ENCODE measurements around the gene ABL2. TPM values are rescaled to one million over a fixed set of nuclear protein-coding genes. Genes with fewer than 3 reads are reported as not detected.
"Not testable (repeated sequence)": the region's sequence is repeated elsewhere in the genome, so short reads cannot be mapped to it uniquely, and the experiment has no call there.

ABL2 gene
- total RNA-seq, 4 donors from 2014 or later, result 6.8 to 22.2 (median 12.2) TPM

DNA sequence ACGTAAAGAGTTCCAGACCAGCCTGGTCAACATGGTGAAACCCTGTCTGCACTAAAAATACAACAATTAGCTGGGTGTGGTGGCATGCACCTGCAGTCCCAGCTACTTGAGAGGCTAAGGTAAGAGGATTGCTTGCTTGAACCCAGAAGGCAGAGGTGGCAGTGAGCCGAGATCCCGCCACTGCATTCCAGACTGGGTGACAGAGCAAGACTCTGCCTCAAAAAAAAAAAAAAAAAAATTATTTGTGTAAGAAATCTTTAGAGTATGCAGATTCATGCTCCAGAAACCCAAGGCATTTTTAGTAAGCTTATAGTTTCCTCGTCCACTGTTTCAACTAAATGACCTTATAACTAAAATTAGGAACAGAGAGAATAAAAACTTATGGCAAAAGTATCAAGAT is 51.3 kb downstream of the ABL2 start:
- WGBS, result 92% methylated on average over 4 of the region's 4 CpGs
- Histone ChIP-seq H3K27ac (no peak overlapping the region), H3K4me1 (peaks cover 23% of the 10 kb centered on the region), H3K36me3 (no peaks in the 10 kb centered on the region), H3K4me3 (no peak overlapping the region), H3K9me3 (no peaks in the 10 kb centered on the region), H3K27me3 (no peaks in the 10 kb centered on the region)
- no peak for DNase-seq (ENCODE audit: low spot score in 2 of 2)
- no peak for TF ChIP-seq EP300 (IDR thresholded peaks at IDR 0.05)

DNA sequence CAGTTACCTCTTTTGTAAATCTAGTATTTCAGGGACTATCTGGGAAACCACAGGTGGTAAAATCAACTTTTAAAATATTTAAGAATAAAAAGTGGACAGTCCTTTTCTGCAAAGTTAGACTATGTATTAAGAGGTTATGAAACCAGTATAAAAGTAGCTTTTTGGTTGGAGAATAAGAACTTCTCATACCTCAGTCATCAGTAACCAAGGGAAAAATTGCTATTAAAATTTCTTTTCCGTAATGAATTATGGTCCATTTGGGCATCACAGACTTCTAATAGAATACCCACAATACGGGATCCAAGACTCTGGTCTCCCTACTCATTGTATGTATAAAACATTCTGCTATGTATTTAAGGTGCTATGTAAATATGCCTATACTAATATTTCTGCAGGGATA is 51.9 kb downstream of the ABL2 start:
- peaks cover 3% of the 10 kb centered on the region for H3K36me3 ChIP-seq
- H3K27me3 ChIP-seq, result no peaks in the 10 kb centered on the region
- no peak for DNase-seq (ENCODE audit: low spot score in 2 of 2)
- H3K27ac ChIP-seq, result no peak overlapping the region
- H3K4me3 ChIP-seq, result no peak overlapping the region
- no peaks in the 10 kb centered on the region for H3K9me3 ChIP-seq
- 96% methylated on average over 2 of the region's 2 CpGs for WGBS
- peaks cover 23% of the 10 kb centered on the region for H3K4me1 ChIP-seq
- TF ChIP-seq POLR2AphosphoS5 (IDR thresholded peaks at IDR 0.05) (no peak), POLR2A (IDR thresholded peaks at IDR 0.05) (no peak), EP300 (IDR thresholded peaks at IDR 0.05) (no peak)
- TF ChIP-seq, protein P1, sequence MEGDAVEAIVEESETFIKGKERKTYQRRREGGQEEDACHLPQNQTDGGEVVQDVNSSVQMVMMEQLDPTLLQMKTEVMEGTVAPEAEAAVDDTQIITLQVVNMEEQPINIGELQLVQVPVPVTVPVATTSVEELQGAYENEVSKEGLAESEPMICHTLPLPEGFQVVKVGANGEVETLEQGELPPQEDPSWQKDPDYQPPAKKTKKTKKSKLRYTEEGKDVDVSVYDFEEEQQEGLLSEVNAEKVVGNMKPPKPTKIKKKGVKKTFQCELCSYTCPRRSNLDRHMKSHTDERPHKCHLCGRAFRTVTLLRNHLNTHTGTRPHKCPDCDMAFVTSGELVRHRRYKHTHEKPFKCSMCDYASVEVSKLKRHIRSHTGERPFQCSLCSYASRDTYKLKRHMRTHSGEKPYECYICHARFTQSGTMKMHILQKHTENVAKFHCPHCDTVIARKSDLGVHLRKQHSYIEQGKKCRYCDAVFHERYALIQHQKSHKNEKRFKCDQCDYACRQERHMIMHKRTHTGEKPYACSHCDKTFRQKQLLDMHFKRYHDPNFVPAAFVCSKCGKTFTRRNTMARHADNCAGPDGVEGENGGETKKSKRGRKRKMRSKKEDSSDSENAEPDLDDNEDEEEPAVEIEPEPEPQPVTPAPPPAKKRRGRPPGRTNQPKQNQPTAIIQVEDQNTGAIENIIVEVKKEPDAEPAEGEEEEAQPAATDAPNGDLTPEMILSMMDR (IDR thresholded peaks at IDR 0.05), result no peak

DNA sequence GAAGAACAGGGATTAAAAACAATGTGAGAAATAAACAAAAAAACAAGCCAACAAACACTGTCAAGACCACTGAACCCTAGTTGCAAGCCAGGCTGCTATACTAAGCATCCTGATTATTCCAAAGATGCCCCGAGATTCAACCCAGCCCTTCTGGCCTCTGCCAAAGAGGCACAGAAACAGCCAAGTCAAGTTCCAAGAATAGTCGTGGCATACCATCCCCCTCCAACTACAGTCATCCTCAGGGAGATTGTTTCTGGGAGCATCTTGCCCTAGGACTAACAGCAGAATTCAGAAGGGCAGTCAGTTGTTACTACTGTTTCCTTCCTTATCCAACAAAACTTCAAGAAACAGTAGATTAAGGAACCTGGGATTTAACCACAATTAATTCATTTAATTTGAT is 52.3 kb downstream of the ABL2 start:
- peaks cover 3% of the 10 kb centered on the region for H3K36me3 ChIP-seq
- no peak overlapping the region for H3K4me3 ChIP-seq
- H3K4me1 ChIP-seq, result peaks cover 23% of the 10 kb centered on the region
- WGBS, result 12% methylated on average over 2 of the region's 2 CpGs
- H3K27ac ChIP-seq, result no peak overlapping the region
- no peaks in the 10 kb centered on the region for H3K9me3 ChIP-seq
- no peaks in the 10 kb centered on the region for H3K27me3 ChIP-seq
- DNase-seq (ENCODE audit: low spot score in 2 of 2), result no peak
- TF ChIP-seq POLR2A (IDR thresholded peaks at IDR 0.05) (no peak), EP300 (IDR thresholded peaks at IDR 0.05) (no peak), POLR2AphosphoS5 (IDR thresholded peaks at IDR 0.05) (no peak)
- TF ChIP-seq, protein P1 (IDR thresholded peaks at IDR 0.05), result no peak

DNA sequence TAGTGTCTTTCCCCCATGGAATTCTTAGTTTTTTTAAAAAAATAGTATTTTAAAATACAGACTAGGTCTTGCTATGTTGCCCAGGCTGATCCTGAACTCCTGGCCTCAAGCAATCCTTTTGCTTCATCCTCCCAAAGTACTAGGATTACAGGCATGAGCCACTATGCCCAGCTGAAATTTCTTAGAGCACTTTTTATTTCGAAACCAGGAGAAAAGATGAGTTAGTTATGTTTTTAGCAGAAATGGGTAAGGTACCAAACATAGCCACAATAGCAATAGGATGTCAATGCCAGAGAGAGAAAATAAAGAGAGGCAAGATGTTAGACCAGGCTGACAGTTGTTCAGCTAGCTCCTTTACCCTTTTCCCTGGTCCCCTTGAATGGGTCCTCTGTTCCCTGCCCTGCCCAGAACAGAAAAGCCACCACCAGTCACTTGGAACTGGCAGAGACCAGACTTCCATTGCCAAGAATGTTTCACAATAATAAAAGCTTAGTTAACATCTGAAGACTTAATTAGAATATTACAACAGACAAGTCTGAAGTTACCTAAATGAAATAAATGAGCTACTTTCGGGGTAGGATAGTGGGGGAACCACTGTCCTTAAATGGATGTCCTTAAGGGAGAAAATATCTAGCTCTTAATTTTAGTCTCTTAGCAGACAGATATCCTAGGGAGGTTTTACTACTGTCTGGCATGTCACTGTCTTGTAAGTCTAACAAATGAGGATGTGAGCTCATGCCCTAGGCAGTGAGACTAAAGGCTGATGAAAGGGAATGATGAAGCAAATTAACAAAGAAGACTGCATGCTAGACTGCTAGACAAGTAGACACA is 54.3 kb downstream of the ABL2 start:
- DNase-seq (ENCODE audit: low spot score in 2 of 2), result no peak
- Histone ChIP-seq H3K9me3 (no peaks in the 10 kb centered on the region), H3K27me3 (no peaks in the 10 kb centered on the region), H3K27ac (peak overlapping the region; percentile 52), H3K4me3 (no peak overlapping the region), H3K36me3 (peaks cover 3% of the 10 kb centered on the region), H3K4me1 (peaks cover 23% of the 10 kb centered on the region)
- TF ChIP-seq, protein P1 (IDR thresholded peaks at IDR 0.05), result no peak
- TF ChIP-seq POLR2A (IDR thresholded peaks at IDR 0.05) (no peak), POLR2AphosphoS5 (IDR thresholded peaks at IDR 0.05) (peak in 1 of 3 donors; percentile 16), EP300 (IDR thresholded peaks at IDR 0.05) (no peak)
- 38% methylated on average over 2 of the region's 2 CpGs for WGBS

DNA sequence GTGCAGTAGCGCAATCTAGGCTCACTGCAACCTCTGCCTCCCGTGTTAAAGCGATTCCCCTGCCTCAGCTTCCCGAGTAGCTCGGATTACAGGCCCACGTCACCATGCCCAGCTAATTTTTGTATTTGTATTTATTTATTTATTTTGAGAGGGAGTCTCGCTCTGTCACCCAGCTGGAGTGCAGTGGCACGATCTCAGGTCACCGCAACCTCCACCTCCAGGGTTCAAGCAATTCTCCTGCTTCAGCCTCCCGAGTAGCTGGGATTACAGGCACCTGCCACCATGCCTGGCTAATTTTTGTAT is 59.1 kb downstream of the ABL2 start:
- not testable (repeated sequence) for H3K4me3 ChIP-seq; H3K27me3 ChIP-seq; H3K36me3 ChIP-seq; DNase-seq (ENCODE audit: low spot score in 2 of 2); H3K9me3 ChIP-seq
- WGBS, result 96% methylated on average over 10 of the region's 10 CpGs
- H3K4me1 ChIP-seq, result peaks cover 16% of the 10 kb centered on the region
- peak overlapping the region; percentile 55 for H3K27ac ChIP-seq

DNA sequence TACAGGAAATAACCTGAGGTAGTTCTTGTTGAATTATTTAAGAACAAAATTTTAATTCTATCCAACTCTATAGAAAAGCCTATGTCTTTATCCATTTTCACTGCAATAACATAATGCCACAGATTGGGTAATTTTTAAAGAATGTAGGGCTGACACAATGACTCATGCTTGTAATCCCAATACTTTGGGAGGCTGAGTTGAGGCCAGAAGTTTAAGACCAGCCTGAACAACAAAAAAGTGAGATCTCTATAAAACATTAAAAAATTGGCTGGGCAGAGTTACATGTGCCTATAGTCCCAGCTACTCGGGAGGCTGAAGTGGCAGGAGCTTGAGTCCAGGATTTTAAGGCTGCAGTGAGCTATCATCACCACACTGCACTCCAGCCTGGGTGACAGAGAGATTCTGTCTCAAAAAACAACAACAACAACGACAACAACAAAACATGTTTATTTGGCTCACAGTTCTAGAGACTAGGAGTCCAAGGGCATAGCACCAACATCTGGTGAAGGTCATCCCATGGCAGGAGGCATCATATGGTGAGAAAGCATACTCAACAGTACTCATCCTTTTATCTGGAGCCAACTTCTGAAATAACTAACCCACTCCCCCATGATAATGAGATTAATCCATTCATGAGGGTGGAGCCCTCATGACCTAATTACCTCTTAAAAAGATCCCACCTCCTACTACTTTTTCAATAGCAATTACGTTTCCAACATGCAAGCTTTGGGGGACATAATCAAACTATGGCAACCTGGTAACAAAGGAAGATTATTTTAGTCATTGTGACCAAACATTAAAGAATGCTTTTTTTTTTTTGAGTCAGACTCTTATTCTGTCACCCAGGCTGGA is 59.6 kb downstream of the ABL2 start:
- no peak for DNase-seq (ENCODE audit: low spot score in 2 of 2)
- 64% methylated on average over 3 of the region's 3 CpGs for WGBS
- TF ChIP-seq POLR2AphosphoS5 (IDR thresholded peaks at IDR 0.05) (no peak), POLR2A (IDR thresholded peaks at IDR 0.05) (no peak), EP300 (IDR thresholded peaks at IDR 0.05) (no peak)
- TF ChIP-seq, protein P1 (IDR thresholded peaks at IDR 0.05), result no peak
- Histone ChIP-seq H3K4me1 (peaks cover 11% of the 10 kb centered on the region), H3K27ac (peak overlapping the region; percentile 55), H3K4me3 (no peak overlapping the region), H3K36me3 (peaks cover 3% of the 10 kb centered on the region), H3K9me3 (no peaks in the 10 kb centered on the region), H3K27me3 (no peaks in the 10 kb centered on the region)
